GM18861 (cell line): ENCODE results near the gene SSX2IP.

Experiments used
- ATAC-seq: cut with Tn5 transposase; IDR thresholded peaks from one replicate; pipeline ENCODE4 v1.9.1; 2021; ENCODE audit not compliant: unreplicated experiment

The SSX2IP gene

GRCh38 chr1:84711869-84712268, 21.6 kb upstream of the SSX2IP start:
- no peak for ATAC-seq

DNA sequence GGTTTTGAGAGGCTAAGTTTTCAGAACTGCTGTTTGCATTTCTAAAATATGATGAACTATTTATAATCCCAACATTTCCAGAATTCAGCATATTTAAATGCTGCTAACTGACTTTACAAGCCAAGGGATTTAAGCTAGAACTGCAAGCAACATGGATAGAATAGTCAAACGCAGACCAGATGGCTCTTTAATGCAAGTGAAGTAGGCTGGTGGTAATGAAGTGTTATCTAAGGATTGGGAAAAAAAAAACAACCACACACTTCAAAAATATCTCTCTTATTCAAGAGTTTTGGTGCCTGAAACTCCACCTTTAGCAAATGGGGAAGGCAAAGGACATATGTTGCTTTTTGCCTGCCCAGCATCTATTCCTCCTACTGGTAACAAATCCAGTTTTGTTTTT, 20.9 kb upstream of the SSX2IP start:
- ATAC-seq: no peak

DNA sequence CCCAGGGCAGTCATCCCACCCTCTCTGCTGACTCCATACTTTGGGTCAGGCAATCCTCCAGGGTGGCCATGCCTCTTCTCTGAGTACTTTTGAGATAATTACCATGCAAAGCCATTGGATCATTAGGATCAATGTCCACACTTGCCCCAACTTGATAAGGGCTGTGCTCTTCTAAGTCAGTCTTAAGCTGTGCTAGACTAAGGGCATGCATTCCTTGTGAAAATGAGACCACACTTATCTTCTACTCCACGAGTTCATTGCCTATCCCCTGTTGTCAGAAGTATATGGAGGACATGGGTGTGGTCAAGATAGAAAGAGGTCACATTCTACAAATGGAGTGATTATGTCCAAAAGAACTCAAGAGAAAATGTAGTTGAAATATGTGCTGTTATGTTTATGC, 18.9 kb upstream of the SSX2IP start:
- no peak for ATAC-seq

GRCh38 chr1:84708031-84708430, 17.8 kb upstream of the SSX2IP start:
- no peak for ATAC-seq

- ATAC-seq: no peak
Measured at GRCh38 chr1:84705513-84705912, 15.3 kb upstream of the SSX2IP start.

DNA sequence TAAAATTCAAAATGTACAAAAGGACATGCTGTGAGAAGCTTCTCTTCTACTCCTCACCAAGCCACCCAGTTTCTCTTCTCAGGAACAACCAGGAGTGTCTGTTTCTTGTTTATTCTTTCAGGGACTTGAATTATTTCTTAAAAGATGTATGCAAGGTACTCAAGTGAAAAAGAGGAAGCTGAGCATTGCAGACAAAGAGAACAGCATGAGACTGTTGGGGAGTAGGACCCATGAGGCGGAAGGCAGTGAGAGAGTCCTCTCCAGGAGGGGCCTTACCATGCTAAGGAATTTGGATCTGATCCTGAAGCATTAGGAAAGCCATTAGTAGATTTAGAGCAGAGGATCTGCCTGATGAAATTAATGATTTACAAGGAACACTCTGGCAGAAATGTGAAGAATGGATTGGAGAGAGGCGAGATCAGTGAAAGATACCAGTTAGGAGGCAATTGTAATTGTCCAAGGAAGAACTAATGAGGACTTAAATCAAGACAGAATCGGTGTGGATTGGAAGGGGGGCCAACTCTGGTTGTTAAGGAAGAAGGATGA, 14.7 kb upstream of the SSX2IP start:
- no peak for ATAC-seq

DNA sequence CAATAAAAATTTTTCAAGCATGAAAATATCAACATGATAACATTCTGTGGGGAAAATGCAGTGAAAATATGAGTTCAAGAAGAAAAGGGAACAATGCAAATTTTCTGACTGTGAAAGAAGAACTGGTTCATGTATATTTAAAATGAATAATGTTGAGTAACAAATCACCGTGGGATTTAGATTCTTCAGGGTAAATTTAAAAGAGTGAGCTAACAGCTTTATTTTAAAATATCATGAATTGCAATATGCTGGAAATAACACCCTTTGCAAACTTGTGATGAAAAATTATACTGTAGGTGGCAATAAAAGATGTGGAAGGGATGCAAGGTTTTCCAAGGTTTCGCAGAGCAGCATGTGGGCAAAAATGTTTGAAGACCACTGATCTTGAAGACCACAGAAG, 13.2 kb upstream of the SSX2IP start:
- no peak for ATAC-seq

DNA sequence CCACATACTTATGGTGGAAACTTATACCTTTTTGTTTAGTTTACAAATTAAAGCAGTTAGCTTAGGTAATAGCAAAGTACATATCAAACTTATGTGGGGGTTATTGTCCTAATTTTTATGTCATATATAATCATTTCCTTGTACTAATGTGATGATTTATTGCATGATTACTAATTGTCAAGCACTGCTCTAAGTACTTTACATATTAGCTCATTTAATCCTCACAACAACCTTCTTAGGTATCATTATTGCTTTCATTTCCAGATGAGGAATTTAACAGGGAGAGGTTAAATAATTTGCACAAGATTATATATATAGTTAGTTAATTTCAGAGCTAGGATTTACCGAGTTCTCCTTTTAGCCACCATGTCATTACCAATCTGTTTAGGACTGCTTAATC, 11.9 kb upstream of the SSX2IP start:
- no peak for ATAC-seq

- no peak for ATAC-seq
Measured at GRCh38 chr1:84701376-84701775, 11.1 kb upstream of the SSX2IP start.

- peak; percentile 63 for ATAC-seq
Measured at GRCh38 chr1:84700070-84700469, 9.8 kb upstream of the SSX2IP start.

GRCh38 chr1:84698151-84699110, 8.2 kb upstream of the SSX2IP start:
- no peak for ATAC-seq

GRCh38 chr1:84693785-84694184, 3.5 kb upstream of the SSX2IP start:
- no peak for ATAC-seq

DNA sequence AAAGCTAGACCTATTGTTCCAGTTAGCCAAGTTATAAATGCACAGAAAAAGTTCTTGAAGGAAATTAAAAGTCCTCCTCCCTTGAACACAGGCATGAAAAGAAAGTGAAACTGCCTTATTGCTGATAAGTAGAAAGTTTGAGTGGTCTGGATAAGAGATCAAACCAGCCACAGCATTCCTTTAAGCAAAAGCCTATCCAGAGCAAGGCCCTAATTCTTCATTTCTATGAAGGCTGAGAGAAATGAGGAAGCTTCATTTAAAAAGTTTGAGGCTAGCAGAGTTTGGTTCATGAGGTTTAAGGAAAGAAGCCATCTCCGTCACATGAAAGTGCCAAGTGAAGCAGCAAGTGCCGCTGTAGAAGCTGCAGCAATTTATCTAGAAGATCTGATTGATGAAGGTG, 2.7 kb upstream of the SSX2IP start:
- ATAC-seq: no peak

DNA sequence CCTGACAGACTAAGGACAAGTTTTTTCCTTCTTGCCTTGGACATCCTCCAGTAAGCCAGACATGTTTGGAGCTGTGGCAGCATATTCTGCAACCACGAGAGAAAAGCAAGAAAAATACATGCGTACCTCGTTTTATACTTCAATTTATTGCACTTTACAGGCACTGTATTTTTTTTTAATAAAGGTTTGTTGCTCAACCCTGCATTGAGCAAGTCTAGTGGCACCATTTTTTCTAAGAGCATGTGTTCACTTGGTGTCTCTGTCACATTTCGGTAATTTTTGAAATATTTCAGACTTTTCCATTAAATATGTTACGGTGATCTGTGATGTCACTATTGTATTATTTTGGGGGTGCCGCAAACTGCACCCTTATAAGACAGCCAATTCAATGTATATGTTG, 2.1 kb upstream of the SSX2IP start:
- no peak for ATAC-seq

DNA sequence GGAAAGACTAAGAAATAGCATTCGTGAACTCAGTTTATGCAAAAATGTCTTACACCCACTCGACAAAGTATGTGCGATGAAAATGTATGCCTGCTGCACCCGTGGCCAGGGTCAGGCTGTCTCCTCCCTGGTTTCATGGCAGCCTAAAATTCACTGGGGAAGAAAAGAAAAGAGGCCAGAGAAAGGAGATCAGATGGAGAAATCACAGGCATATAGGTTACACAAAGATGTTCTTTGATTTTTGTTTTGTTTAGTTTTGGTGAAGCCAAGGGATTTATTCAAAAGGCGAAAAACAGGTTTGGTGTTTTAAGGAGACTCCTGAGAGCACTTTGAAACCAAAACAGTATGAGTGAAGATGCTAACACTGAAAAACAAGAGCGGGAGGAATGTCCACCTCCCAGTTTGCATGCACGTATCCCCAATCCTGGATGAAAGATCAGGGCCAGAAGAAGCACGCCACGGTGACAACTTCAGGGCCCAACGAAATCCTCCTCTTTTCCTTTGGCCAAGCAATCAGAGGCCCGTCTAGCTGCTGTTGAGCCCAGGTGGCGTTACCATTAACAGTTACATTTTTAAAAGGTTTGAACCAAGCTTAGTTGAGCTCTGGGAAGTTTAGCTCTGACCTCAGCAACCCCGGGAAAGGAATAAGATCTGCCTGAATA, 992 bp upstream of the SSX2IP start:
- ATAC-seq: no peak

DNA sequence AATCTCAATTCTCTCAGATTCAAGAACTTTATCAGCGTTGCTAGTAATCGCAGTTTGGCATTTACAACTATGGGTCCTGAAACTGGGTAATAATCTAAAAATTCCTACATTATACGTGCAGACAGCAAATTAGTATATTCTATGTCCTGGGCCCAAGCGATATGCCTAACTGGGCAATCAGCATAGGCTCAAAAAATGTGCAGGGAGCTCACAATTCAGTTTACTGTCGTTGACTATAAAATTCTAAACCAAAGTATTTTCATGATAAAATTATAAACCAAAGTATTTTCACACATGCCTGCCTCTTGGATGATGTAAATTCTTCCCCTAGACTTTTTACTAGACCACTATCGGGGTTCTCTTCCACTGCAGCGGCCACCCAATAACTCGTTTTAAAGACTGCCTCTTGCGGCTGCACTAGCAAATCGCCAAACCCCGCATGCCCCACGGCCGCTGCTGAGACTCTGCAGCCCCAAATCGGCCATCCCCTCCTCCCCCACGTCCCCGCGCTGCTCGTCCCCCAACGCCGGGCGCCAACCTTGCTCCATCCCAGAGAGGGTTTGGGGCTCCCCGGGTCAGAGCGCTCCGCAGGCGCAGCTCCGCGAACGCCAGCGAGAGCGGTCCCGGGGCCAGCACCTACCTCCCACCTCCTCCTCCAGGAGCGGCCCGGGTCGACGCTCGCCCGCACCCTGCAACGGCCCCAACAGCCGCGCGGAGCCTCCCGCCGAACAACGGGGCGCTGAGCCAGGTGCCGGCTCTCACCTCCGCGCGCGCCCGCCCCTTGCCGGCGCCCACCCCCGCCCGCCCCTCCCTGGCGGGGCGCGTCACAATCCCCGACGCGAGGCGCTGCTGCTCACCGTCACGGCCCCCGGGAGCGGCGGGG, 506 bp downstream of the SSX2IP start:
- ATAC-seq: peak; percentile 19

DNA sequence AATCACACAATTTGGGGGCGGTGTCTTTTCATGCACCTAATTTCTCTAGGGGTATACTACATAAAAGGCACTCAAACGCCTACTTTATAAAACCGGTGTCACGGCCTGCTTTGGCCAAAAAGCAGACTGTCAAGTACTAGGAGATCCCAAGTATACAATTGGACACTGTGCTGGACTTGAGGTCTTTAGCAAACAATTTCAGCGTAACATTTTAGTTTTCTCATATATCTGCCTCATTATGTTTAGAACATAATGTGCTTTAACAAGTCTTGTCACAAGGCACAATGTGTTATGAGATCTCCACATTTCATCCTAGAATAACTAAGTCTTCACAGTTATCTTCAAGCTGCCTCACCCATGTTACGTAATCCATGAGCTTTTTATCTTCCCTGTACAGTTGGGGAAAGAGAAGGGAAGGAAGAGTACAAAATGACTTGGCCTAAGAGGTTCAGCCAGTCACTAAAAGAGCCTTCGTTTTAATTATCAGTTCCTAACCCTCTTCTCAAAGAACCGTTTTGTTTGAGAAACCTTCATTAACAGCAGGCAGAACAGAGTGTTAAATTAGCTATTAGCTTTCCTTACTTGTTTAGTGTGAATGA, 1.7 kb downstream of the SSX2IP start:
- ATAC-seq: no peak

DNA sequence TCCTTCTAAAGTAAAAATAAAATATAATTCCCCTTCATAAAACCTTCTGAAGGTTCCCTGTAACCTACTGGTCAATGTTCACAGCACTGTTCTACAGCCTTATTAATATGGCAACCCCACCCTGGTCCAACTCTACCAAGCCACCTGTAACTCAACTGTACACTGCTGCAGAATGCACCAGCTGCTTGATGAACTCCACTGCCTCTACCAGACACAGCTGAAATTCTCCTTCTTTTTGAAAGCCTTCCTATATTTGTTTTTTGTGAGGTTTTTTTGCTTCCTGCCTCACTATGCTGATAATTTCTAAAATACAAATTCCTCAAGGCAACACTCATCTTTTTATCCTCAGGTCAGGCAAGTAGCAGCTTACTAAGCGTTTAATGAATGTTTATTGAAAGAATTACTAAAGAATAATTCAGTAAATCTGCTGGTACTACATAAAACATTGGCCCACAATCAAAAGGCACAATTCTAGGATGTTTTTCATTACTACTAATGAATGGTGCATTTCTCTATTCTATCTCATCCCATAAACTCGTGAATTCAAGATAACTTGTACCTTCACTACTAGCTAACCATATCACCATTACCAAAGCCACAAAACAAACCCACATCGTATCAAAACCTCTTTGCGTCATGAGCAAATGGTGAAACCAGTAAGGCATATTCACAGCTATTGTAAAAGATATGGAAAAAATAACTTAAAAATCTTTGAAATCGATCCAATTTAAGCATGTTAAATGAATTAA, 2.4 kb downstream of the SSX2IP start:
- no peak for ATAC-seq

DNA sequence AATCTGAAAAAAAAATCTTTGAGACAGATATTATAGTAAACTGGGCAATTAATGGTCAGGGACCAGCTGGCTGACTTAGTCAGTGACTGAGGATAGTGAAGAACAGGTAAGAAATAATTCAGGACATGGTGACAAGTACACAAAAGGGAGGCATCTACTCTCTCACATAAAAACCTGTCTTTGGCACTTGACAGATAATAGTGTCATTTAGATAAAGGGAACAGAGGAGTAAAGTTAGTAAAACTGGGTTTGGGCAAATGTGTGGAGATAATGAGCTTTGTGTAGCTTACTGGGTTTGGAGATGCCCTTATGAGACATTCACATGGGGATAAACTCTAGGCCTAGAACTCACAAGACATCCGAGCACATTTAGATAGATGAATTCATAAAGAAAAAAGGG, 4.0 kb downstream of the SSX2IP start:
- ATAC-seq: no peak

DNA sequence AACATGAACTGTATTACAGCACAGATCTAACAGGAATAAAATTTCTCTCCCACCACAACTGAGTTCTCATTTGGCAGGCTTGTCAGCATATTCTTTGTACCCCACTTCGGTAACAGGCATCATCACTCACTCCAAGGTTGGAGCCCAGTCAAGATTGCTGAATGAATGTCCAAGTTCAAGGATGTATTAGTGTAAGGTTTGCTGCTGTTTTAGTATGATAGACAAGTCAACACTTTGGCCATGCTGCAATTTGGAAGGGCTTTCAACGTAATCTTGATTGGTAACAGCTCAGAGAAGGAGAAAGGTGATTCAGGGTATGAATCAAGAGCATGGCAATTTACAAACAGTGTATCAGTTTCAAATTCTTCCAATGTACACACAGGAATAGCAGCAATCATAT, 6.8 kb downstream of the SSX2IP start:
- no peak for ATAC-seq
